Measurements from ENCODE around the gene POLR2E.

POLR2E gene

GRCh38 chr19:1093330-1093729 is 1.8 kb downstream of the POLR2E start:
- no peak for DNase-seq

- no peak for DNase-seq
Measured at GRCh38 chr19:1091544-1092175, 3.5 kb downstream of the POLR2E start.

- DNase-seq, result no peak
Measured at GRCh38 chr19:1090731-1091543, 4.2 kb downstream of the POLR2E start.

DNA sequence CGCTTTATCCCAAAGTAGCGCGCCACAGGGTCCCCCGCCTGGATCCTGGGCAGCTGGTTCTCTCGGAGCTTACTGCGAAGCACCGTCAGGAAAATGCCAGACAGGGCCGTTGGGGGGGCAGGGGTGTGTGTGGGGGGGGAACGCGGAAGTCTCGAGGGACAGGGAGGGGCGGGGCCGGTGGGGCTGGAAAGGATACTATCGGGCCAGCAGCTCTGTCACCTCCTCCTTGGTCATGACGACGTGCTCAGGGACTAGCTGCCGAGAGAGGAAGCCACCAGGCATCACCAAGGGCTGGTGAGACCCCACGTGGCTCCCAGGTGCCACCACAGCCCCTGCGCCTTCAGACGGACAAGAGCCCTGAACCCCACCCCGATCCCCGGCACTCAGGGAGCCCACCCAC is 5.3 kb downstream of the POLR2E start:
- no peak for DNase-seq

DNA sequence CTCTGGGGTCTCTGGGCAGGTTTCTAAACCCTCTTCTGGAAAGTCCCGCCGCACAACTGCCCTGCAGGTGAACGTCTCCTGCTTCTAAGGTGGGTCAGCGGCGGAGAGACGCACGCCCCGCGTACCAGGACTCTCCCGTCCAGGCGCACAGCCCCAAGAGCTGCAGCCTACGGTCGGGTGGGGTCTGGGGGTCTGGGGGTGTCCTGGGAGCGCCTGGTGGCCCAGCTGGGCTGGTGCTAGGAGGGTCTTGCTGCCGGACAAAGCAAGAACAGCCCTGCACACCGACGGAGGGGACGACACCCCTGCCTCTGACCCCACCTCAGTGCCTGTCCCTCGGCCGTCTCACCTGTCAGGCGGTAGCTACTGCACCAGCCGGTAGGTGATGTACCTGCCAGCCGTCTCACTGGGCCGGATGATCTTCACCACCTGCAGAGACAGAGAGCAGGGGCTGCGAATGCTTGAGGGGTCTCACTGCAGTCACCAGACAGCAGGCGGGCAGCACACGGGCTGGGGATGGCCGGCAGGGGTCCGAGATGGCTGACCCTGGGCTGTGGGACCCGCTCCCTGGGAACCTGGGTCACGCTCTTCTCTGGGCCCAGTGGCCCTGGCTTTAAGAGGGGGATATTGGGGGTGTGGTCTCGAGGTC is 5.9 kb downstream of the POLR2E start:
- DNase-seq, result no peak

GRCh38 chr19:1088416-1089010 is 6.7 kb downstream of the POLR2E start:
- no peak for DNase-seq

DNA sequence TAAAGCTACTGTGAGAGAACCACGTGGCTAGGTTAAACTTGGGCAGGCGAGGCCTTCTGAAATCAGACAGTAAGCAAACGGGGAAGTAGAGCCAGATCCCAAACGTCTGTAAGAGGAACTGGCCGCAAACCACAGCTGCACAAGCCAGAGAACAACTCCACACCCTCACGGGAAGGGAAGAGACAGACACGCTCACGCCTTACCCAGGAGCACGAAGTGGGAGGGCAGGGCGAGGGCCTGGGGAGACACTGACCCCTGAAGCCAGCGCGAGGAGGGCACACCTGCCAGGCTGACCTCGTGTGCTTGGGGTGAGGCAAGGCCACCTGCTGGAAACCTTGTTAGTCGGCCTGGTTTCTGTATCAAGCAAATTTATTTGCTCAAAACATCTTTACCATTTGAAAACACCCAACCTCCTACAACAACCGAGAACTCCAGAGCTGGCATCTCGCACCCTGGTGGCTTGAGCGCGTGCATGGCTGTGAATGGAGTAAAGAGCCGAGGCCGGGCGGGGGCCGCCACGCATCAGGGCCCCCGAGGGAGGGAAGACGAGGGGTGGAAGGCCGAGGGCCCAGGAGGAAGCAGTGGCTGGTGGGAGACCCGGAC is 7.3 kb downstream of the POLR2E start:
- no peak for DNase-seq

DNA sequence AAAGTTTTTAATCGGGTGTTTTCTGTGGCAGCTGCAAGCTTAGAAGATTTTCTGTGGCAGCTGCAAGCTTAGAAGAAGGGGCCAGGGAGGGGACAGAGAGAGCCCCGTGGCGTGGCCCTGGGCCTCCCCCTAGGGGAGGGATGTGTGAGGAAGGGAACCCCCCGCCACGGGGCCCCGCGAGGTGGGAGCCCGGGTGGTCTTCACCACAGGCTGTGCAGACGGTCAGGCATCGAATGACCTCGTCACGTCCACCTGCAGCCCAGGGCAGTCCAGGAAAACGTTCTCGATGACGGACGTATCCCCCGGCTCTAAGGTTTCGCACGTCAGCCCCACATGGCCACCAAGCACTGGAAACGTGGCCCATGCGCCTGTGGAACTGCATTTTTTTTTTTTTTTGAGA is 8.6 kb downstream of the POLR2E start:
- DNase-seq, result no peak

DNA sequence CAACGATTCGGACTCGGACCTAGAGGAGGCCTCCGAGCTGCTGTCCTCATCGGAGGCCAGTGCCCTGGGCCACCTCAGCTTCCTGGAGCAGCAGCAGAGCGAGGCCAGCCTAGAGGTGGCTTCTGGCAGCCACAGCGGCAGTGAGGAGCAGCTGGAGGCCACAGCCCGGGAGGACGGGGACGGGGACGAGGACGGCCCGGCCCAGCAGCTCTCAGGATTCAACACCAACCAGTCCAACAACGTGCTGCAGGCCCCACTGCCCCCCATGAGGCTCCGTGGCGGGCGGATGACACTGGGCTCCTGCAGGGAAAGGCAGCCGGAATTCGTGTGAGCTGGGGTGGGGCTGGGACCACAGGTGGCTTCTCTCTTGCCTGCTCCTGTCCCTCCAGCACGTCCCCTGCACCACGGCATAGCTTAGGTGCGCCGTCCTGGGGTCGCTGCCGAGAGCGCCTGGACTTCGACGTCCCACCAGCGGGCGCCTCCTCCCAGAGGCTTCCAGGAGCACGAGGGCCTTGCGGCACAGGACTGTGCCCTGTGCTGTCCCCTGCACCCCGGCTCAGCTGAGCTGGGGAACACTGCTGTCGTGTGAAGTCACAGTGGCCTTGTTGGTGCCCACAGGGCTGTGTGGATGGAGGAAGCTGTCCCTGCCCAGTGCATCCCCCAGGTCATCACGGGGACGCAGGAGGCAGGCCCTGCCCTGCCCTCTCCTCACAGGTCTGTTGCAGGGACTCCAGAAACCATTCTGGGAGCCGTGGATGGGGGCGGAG is 9.3 kb downstream of the POLR2E start:
- DNase-seq, result no peak

- DNase-seq, result no peak
Measured at GRCh38 chr19:1085053-1085658, 10.0 kb downstream of the POLR2E start.

DNA sequence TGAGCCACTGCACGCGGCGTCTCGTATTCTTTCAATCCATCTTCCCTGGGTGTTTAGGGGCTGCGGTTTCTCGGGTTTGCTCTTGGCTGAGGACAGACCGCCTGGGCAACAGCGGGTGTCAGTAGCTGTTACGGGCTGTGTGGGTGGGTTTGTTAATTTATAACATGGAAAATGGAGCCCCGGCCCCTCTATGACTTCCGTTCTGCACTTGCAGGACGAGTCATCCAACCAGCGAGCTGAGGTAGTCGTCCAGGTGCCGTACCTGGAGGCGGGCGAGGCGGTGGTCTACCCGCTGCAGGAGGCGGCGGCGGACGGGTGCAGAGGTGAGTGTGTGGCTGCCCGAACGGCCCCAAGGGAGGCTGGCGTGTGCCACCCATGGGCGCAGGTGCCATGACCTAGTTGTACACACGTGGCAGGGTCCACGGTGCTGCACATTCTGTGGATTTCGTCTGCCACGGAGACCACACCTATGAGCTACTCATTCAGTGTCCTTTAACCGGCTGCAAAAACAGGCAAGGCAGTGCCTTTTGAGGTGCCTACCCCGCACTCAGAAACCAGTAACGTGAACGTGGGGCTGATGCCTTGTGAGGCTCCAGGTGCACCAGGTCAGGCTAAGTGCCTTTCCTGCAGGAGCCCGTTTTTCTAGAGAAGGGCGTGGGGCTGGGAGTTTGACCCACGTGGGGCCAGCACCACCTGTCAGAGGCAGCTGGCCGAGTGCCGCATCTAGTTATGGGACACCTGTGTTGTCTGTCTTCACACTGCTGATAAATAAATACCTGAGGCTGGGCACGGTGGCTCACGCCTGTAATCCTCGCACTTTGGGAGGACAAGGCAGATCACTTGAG is 10.9 kb downstream of the POLR2E start:
- no peak for DNase-seq

DNA sequence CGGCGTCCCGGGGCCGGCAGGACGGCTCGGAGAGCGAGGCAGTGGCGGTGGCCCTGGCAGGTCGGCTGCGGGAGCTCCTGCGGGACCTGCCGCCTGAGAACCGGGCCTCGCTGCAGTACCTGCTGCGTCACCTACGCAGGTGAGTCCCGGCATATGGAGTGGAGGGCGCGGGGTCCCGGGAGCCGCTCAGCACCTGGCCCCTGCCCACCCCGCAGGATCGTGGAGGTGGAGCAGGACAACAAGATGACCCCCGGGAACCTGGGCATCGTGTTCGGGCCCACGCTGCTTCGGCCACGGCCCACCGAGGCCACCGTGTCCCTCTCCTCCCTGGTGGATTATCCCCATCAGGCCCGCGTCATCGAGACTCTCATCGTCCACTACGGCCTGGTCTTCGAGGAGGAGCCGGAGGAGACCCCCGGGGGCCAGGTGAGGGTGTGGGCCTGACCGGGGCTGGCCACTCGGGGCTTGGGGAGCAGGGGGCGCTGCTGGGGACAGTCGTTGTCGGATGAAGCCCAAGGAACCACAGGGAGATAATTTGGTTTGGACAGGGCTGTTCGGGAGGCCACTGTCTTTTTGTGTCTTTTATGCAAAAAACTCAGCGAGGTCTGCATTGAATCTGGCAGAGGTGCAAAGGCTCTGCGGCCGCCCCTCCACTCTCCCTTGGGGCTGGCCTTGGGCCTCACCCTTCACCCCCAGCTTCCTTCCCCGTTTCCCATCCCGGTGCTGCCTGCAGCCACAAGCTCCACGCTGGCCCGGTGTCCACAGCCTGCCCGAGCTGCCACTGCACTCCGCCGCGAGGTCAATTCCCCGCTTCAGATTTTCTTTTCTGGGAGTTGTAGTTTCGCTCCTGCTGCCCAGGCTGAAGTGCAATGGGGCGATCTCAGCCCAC is 12.0 kb downstream of the POLR2E start:
- no peak for DNase-seq

DNA sequence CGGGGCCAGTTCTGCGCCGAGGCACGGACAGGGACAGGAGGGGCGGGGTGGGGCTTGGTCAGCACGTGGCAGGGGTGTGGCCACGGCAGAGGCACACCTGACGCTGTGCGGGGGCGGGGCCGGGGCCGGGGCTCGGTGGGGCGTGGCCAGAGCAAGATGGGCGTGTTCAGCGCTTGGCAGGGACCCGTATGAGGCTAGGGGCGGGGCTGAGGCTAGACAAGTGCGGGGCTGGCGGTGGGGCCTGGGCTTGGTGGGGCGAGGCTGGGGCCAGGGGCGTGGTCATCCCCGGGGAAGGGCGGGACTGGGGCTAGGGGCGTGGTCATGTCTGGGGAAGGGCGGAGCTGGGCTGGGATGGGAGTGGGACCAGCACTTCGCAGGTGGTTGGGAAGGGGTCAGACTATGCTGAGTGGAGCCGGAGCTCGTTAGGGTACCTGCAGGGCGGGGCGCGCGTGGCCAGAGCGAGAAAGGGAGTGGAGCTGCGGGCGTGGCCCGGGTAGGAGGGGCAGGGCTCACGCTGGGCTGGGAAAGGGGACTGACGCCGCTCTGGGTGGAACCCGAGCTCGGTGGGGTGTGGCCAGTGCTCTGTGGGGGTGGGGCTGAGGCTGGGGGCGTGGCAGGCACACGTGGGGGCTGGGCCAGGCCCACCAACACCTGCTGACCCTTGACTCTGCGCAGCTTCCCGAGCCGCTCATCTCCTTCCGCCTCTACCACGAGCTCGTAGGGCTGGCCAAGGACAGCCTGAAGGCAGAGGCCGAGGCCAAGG is 12.8 kb downstream of the POLR2E start:
- peak; percentile 15 for DNase-seq

DNA sequence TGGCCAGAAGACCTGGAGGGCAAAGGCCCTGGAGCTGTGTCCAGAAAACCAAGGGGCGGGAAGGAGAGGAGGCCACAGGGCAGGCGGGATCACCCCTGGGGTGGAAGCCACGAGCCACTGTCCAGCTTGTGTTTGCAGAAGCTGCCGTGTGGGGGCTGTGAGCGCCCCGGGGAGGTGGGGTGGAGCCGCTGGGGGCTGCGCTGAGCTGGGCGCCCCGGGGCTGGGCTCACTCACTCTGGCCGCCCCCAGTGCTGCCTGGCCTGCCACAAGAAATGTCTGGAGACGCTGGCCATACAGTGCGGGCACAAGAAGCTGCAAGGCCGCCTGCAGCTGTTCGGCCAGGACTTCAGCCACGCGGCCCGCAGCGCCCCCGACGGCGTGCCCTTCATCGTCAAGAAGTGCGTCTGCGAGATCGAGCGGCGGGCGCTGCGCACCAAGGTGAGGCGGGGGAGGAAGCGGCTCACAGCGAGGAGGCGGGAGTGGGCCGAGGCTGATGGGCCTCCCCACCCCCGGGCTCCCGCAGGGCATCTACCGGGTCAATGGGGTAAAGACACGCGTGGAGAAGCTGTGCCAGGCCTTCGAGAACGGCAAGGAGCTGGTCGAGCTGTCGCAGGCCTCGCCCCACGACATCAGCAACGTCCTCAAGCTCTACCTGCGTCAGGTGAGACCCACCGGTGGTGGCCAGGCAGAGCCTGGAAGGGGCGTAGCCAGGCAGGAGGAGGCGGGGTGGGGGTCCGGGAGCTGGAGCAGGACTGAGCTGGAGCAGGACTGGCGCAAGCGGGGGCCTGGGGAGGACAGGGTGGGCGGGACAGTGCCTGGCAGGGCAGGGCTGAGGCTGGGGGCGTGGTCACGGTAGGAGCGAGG is 13.6 kb downstream of the POLR2E start:
- no peak for DNase-seq

DNA sequence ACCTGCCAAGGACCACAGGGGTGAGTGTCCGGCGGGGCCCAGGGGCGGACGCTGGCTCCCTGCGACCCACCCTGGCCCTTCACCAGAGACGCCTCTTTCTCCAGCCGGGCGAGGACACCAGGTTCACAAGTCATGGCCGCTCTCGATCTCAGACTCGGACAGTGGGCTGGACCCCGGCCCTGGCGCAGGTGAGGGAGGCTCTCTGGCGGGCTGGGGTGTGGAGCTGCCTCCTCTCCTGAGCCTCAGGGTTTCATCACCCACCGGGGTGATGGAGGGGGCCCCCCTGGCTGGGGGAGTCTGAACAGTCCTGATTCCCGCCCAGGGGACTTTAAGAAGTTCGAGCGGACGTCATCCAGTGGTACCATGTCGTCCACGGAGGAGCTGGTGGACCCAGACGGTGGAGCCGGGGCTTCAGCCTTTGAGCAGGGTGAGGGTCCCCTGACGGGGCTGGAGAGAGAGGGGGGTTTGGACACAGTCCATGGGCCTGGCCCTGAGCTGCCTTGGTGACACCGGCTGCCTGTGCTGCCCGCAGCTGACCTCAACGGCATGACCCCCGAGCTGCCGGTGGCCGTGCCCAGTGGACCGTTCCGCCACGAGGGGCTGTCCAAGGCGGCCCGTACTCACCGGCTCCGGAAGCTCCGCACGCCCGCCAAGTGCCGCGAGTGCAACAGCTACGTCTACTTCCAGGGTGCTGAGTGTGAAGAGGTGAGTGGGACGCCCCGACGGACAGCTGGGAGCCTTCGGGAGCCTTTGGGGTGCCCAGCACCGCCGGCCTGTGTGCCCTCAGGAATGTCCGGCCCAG is 14.6 kb downstream of the POLR2E start:
- DNase-seq, result no peak

- DNase-seq, result no peak
Measured at GRCh38 chr19:1079566-1080111, 15.5 kb downstream of the POLR2E start.

DNA sequence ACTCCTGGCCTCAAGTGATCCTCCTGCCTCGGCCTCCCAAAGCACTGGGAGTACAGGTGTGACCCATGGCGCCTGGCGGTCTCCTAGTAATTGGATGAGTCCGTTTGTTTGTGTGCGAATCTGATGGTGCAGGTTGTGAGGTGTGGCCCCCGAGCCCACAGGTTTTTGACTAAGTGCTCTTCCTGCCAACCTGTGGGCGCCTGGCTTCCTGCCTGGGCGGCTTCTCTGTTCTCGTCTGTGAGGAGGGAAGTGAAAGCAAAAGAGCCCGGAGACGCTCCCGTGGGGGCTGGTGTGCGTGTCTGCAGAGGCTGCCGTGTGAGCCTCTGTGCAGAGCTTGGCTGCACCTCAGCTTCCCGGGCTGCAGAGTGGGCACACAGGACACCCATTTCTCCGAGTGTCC is 18.2 kb downstream of the POLR2E start:
- DNase-seq, result no peak
